ENCODE results near the gene AIDA. TPM values are rescaled to one million over a fixed set of nuclear protein-coding genes. Genes with fewer than 3 reads are reported as not detected.
"Not testable (repeated sequence)": the region's sequence is repeated elsewhere in the genome, so short reads cannot be mapped to it uniquely, and the experiment has no call there.

Gene AIDA
- total and polyA plus RNA-seq, 2 donors from 2014 or later: 41.4 to 73.7 TPM

GRCh38 chr1:222670110-222670509 lies 42.2 kb downstream of the AIDA start:
- H3K36me3 ChIP-seq (ENCODE audit: control insufficient read depth in 2 of 3, insufficient read depth in 3 of 3, low read length in 3 of 3): peaks cover 2 to 23% (median 14%) of the 10 kb centered on the region in 3 donors
- FAIRE-seq (no peak), DNase-seq (no peak)
- TF ChIP-seq CTCF (IDR thresholded peaks at IDR 0.05; ENCODE audit: borderline replicate concordance, extremely low read depth, insufficient read depth): no peak
- no peak overlapping the region for H3K9ac ChIP-seq (ENCODE audit: low read length in 3 of 3)
- intact Hi-C loops (cut with DNase I): no loop called here
- H3K4me3 ChIP-seq (ENCODE audit: low read length in 3 of 3): no peak overlapping the region
- H3K4me1 ChIP-seq (ENCODE audit: control insufficient read depth in 2 of 3, insufficient read depth in 2 of 3, low read depth in 1 of 3, low read length in 3 of 3): no peaks in the 10 kb centered on the region
- H3K27me3 ChIP-seq (ENCODE audit: control insufficient read depth, insufficient read depth, low read length): no peaks in the 10 kb centered on the region
- H3K27ac ChIP-seq (ENCODE audit: low read depth in 2 of 2, low read length in 2 of 2): no peak overlapping the region
- no peaks in the 10 kb centered on the region for H3K9me3 ChIP-seq (ENCODE audit: control insufficient read depth in 2 of 3, insufficient read depth in 1 of 3, low read length in 3 of 3)

DNA sequence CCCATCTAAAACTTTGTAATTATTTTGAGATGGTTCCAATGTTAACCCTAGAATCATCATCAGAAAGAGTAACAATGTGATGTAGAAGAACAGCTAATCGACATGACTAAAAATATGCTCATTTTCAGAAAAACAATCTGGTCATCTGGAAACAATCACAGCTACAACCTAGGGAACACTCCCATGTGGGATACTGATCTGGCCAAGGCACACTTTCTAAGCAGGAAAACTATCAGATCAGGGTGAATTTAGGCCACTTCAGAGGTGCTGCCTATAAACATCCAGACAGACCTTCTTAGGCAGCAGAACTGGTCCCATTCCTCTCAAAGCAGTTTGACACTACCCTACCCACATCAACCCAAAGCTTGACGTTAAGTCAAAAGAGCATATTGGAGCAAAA lies 43.2 kb downstream of the AIDA start:
- H3K4me3 ChIP-seq (ENCODE audit: low read length in 3 of 3); intact Hi-C loops (cut with DNase I): not testable (repeated sequence)
- peaks cover 2 to 33% (median 23%) of the 10 kb centered on the region in 3 donors for H3K36me3 ChIP-seq (ENCODE audit: control insufficient read depth in 2 of 3, insufficient read depth in 3 of 3, low read length in 3 of 3)

GRCh38 chr1:222668184-222668583 lies 44.1 kb downstream of the AIDA start:
- H3K27me3 ChIP-seq (ENCODE audit: control insufficient read depth, insufficient read depth, low read length); FAIRE-seq; H3K9me3 ChIP-seq (ENCODE audit: control insufficient read depth in 2 of 3, insufficient read depth in 1 of 3, low read length in 3 of 3); H3K27ac ChIP-seq (ENCODE audit: low read depth in 2 of 2, low read length in 2 of 2); DNase-seq; intact Hi-C loops (cut with DNase I); H3K4me3 ChIP-seq (ENCODE audit: low read length in 3 of 3); H3K9ac ChIP-seq (ENCODE audit: low read length in 3 of 3); H3K4me1 ChIP-seq (ENCODE audit: control insufficient read depth in 2 of 3, insufficient read depth in 2 of 3, low read depth in 1 of 3, low read length in 3 of 3): not testable (repeated sequence)
- H3K36me3 ChIP-seq (ENCODE audit: control insufficient read depth in 2 of 3, insufficient read depth in 3 of 3, low read length in 3 of 3): peaks cover 10 to 42% (median 30%) of the 10 kb centered on the region in 3 donors

More for the DNA sequence above, 43.2 kb downstream of the AIDA start:
- not testable (repeated sequence) for DNase-seq; H3K4me1 ChIP-seq (ENCODE audit: control insufficient read depth in 2 of 3, insufficient read depth in 2 of 3, low read depth in 1 of 3, low read length in 3 of 3); H3K27ac ChIP-seq (ENCODE audit: low read depth in 2 of 2, low read length in 2 of 2); H3K9me3 ChIP-seq (ENCODE audit: control insufficient read depth in 2 of 3, insufficient read depth in 1 of 3, low read length in 3 of 3); H3K27me3 ChIP-seq (ENCODE audit: control insufficient read depth, insufficient read depth, low read length); H3K9ac ChIP-seq (ENCODE audit: low read length in 3 of 3); FAIRE-seq

GRCh38 chr1:222665964-222666363 lies 46.3 kb downstream of the AIDA start:
- intact Hi-C loops (cut with DNase I): no loop called here
- no peak for TF ChIP-seq CTCF (IDR thresholded peaks at IDR 0.05; ENCODE audit: borderline replicate concordance, extremely low read depth, insufficient read depth)
- H3K9me3 ChIP-seq (ENCODE audit: control insufficient read depth in 2 of 3, insufficient read depth in 1 of 3, low read length in 3 of 3): no peaks in the 10 kb centered on the region
- no peaks in the 10 kb centered on the region for H3K27me3 ChIP-seq (ENCODE audit: control insufficient read depth, insufficient read depth, low read length)
- FAIRE-seq (no peak), DNase-seq (no peak)
- no peak overlapping the region for H3K27ac ChIP-seq (ENCODE audit: low read depth in 2 of 2, low read length in 2 of 2)
- no peaks in the 10 kb centered on the region for H3K4me1 ChIP-seq (ENCODE audit: control insufficient read depth in 2 of 3, insufficient read depth in 2 of 3, low read depth in 1 of 3, low read length in 3 of 3)
- H3K4me3 ChIP-seq (ENCODE audit: low read length in 3 of 3): no peak overlapping the region
- H3K9ac ChIP-seq (ENCODE audit: low read length in 3 of 3): no peak overlapping the region
- peaks cover 10 to 56% (median 44%) of the 10 kb centered on the region in 3 donors for H3K36me3 ChIP-seq (ENCODE audit: control insufficient read depth in 2 of 3, insufficient read depth in 3 of 3, low read length in 3 of 3)
